HG03457 (cell line): Measurements from ENCODE around the gene TP53BP1.

Experiments
- ATAC-seq: cut with Tn5 transposase; IDR thresholded peaks from one replicate; pipeline ENCODE4 v1.9.1; 2021; ENCODE audit warnings: moderate number of reproducible peaks; ENCODE audit not compliant: unreplicated experiment

TP53BP1 gene

GRCh38 chr15:43493703-43494472 is 932 bp upstream of the TP53BP1 start:
- ATAC-seq: no peak

GRCh38 chr15:43492266-43492665 is 690 bp downstream of the TP53BP1 start:
- ATAC-seq: no peak

GRCh38 chr15:43489191-43489590 is 3.8 kb downstream of the TP53BP1 start:
- no peak for ATAC-seq

- ATAC-seq: no peak
Measured at GRCh38 chr15:43488790-43489189, 4.2 kb downstream of the TP53BP1 start.

- ATAC-seq: no peak
Measured at GRCh38 chr15:43487271-43487895, 5.6 kb downstream of the TP53BP1 start.

GRCh38 chr15:43484455-43484854 is 8.5 kb downstream of the TP53BP1 start:
- ATAC-seq: no peak

- no peak for ATAC-seq
Measured at GRCh38 chr15:43483297-43484128, 9.4 kb downstream of the TP53BP1 start.

- no peak for ATAC-seq
Measured at GRCh38 chr15:43473885-43474284, 19.1 kb downstream of the TP53BP1 start.

GRCh38 chr15:43471975-43472374 is 21.0 kb downstream of the TP53BP1 start:
- no peak for ATAC-seq

- no peak for ATAC-seq
Measured at GRCh38 chr15:43469867-43470266, 23.1 kb downstream of the TP53BP1 start.

GRCh38 chr15:43465100-43465499 is 27.9 kb downstream of the TP53BP1 start:
- ATAC-seq: no peak

- ATAC-seq: no peak
Measured at GRCh38 chr15:43463998-43464397, 29.0 kb downstream of the TP53BP1 start.

- ATAC-seq: no peak
Measured at GRCh38 chr15:43463507-43463906, 29.4 kb downstream of the TP53BP1 start.

GRCh38 chr15:43449981-43450380 is 43.0 kb downstream of the TP53BP1 start:
- no peak for ATAC-seq

- no peak for ATAC-seq
Measured at GRCh38 chr15:43446344-43446743, 46.6 kb downstream of the TP53BP1 start.

GRCh38 chr15:43441316-43441715 is 51.6 kb downstream of the TP53BP1 start:
- no peak for ATAC-seq

- ATAC-seq: no peak
Measured at GRCh38 chr15:43440721-43441281, 52.2 kb downstream of the TP53BP1 start.

GRCh38 chr15:43439268-43439667 is 53.7 kb downstream of the TP53BP1 start:
- no peak for ATAC-seq

GRCh38 chr15:43436395-43436794 is 56.6 kb downstream of the TP53BP1 start:
- no peak for ATAC-seq

GRCh38 chr15:43434446-43434845 is 58.5 kb downstream of the TP53BP1 start:
- no peak for ATAC-seq

GRCh38 chr15:43433661-43434303 is 59.2 kb downstream of the TP53BP1 start:
- ATAC-seq: no peak
